ENCODE data around the gene IQCK. TPM values are rescaled to one million over a fixed set of nuclear protein-coding genes. Genes with fewer than 3 reads are reported as not detected.

Gene IQCK
- total and polyA plus RNA-seq, 8 donors, result 3.5 to 100.0 (median 13.6) TPM

DNA sequence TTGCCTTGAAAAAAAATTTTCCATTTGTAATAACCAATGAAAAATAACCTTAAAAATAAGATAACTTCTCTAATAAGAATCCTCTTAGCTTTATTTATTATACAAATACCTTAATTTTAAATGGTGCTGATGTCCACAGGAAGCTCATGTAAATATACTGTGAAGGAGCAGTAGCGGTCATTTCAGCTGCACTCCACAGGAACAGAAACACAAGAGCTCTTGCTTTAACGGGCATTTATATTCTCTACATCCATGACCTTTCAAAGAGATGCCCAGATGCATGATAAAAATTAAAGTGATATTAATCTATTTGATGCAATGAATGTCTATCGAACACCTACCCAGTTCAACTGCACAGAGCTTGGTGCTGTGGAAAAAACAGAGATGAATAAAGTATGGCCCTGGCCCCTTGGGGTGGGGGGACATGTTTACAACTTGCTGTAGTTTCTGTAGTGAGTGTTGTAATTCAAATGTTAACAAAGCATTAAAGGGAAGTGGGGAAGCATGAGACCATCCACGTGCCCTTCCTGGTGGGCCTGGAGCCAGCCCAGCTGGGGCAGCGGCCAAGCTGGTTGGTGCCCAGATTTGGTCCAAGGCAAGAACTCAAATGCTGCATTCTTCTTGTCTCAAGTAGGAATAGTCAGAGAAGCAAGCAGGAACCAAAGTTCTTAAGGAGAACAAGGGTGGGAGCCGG, 47.9 kb downstream of the IQCK start:
- Histone ChIP-seq H3K4me1 (peaks cover 4 to 13% (median 7%) of the 10 kb centered on the region in 4 donors), H3K4me3 (no peak overlapping the region), H3K36me3 (peaks cover 0 to 8% (median 0%) of the 10 kb centered on the region in 4 donors), H3K9me3 (no peaks in the 10 kb centered on the region), H3K27ac (peak overlapping the region in 2 of 5 donors; percentile 36 to 60), H3K27me3 (no peaks in the 10 kb centered on the region)
- DNase-seq, result peak; percentile 63 to 68
- TF ChIP-seq, protein P1, sequence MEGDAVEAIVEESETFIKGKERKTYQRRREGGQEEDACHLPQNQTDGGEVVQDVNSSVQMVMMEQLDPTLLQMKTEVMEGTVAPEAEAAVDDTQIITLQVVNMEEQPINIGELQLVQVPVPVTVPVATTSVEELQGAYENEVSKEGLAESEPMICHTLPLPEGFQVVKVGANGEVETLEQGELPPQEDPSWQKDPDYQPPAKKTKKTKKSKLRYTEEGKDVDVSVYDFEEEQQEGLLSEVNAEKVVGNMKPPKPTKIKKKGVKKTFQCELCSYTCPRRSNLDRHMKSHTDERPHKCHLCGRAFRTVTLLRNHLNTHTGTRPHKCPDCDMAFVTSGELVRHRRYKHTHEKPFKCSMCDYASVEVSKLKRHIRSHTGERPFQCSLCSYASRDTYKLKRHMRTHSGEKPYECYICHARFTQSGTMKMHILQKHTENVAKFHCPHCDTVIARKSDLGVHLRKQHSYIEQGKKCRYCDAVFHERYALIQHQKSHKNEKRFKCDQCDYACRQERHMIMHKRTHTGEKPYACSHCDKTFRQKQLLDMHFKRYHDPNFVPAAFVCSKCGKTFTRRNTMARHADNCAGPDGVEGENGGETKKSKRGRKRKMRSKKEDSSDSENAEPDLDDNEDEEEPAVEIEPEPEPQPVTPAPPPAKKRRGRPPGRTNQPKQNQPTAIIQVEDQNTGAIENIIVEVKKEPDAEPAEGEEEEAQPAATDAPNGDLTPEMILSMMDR (IDR thresholded peaks at IDR 0.05), result no peak
- TF ChIP-seq POLR2AphosphoS5 (IDR thresholded peaks at IDR 0.05) (peak in 1 of 3 donors; percentile 25), EP300 (IDR thresholded peaks at IDR 0.05) (no peak), POLR2A (IDR thresholded peaks at IDR 0.05) (no peak)
- intact Hi-C loops (cut with DNase I; ENCODE audit: low total_unique reads), result no loop called here
- WGBS, 5 donors, result 31 to 58% (median 51%) methylated on average over 6 of the region's 6 CpGs

- peaks cover 4 to 13% (median 7%) of the 10 kb centered on the region in 4 donors for H3K4me1 ChIP-seq
- no peak overlapping the region for H3K4me3 ChIP-seq
- H3K36me3 ChIP-seq, result peaks cover 0 to 8% (median 0%) of the 10 kb centered on the region in 4 donors
- intact Hi-C loops (cut with DNase I; ENCODE audit: low total_unique reads), result no loop called here
- TF ChIP-seq POLR2A (IDR thresholded peaks at IDR 0.05), result no peak
- TF ChIP-seq, protein P1 (IDR thresholded peaks at IDR 0.05), result no peak
- no peaks in the 10 kb centered on the region for H3K9me3 ChIP-seq
- H3K27ac ChIP-seq, result peak overlapping the region in 2 of 5 donors; percentile 36 to 60
- H3K27me3 ChIP-seq, result no peaks in the 10 kb centered on the region
- 72 to 92% (median 87%) methylated on average over 3 of the region's 3 CpGs for WGBS, 5 donors
- no peak for DNase-seq
Observed at GRCh38 chr16:19766554-19766884, 48.4 kb downstream of the IQCK start.

DNA sequence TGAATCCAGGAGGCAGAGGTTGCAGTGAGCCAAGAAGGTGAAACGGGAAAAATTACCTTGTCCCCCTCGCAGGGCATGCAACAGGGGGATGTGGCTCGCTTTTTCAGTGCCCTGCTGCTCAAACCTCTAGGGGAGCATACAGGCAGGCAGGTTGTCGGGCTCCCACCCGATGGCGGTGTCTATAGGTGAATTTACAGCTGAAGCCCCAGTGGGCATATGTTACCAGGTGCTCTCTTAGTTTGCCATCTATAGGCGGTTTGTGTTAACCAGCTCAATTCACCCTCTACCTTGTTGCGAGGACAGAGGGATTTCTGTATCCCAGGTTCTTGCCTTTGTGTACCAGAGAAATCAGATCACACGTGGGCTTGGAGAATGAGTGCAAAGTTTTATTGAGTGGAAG, 48.9 kb downstream of the IQCK start:
- Histone ChIP-seq H3K36me3 (peaks cover 0 to 8% (median 0%) of the 10 kb centered on the region in 4 donors), H3K4me1 (peaks cover 4 to 13% (median 7%) of the 10 kb centered on the region in 4 donors), H3K27ac (peak overlapping the region in 1 of 5 donors; percentile 36), H3K9me3 (no peaks in the 10 kb centered on the region), H3K4me3 (no peak overlapping the region), H3K27me3 (no peaks in the 10 kb centered on the region)
- WGBS, 5 donors, result 90 to 94% (median 93%) methylated on average over 5 to 9 of the region's 9 CpGs
- intact Hi-C loops (cut with DNase I; ENCODE audit: low total_unique reads), result no loop called here
- no peak for TF ChIP-seq EP300 (IDR thresholded peaks at IDR 0.05)
- no peak for TF ChIP-seq POLR2AphosphoS5 (IDR thresholded peaks at IDR 0.05)
- TF ChIP-seq, protein P1 (IDR thresholded peaks at IDR 0.05), result no peak
- no peak for TF ChIP-seq POLR2A (IDR thresholded peaks at IDR 0.05)
- DNase-seq, result no peak

GRCh38 chr16:19767497-19767896, 49.4 kb downstream of the IQCK start:
- Histone ChIP-seq H3K4me3 (no peak overlapping the region), H3K9me3 (no peaks in the 10 kb centered on the region), H3K4me1 (peaks cover 4 to 13% (median 7%) of the 10 kb centered on the region in 4 donors), H3K36me3 (peaks cover 0 to 8% (median 0%) of the 10 kb centered on the region in 4 donors), H3K27ac (no peak overlapping the region), H3K27me3 (no peaks in the 10 kb centered on the region)
- intact Hi-C loops (cut with DNase I; ENCODE audit: low total_unique reads), result no loop called here
- TF ChIP-seq, protein P1 (IDR thresholded peaks at IDR 0.05), result no peak
- TF ChIP-seq POLR2A (IDR thresholded peaks at IDR 0.05) (no peak), POLR2AphosphoS5 (IDR thresholded peaks at IDR 0.05) (no peak), EP300 (IDR thresholded peaks at IDR 0.05) (no peak)
- no peak for DNase-seq
- 85 to 95% (median 91%) methylated on average over 13 of the region's 13 CpGs for WGBS, 5 donors

All from stomach (tissue), 9 donors.